HepG2 (cell line): ENCODE measurements around the gene CBX5. TPM values are rescaled to one million over a fixed set of nuclear protein-coding genes. Genes with fewer than 3 reads are reported as not detected.
A peak's percentile ranks its signal among the peaks of the same experiment; 100 is the strongest.

ENCODE experiments used
- DMTF1 ChIP-seq: sonication (generic); formaldehyde crosslinking; IDR thresholded peaks from 2 replicates; pipeline ENCODE4 v1.4.0; 2020; ENCODE audit warnings: mild to moderate bottlenecking, missing genetic modification reagents
- HMGXB3 ChIP-seq: sonication (generic); formaldehyde crosslinking; IDR thresholded peaks from 2 replicates; pipeline ENCODE4 v1.4.0; 2020; ENCODE audit warnings: missing genetic modification reagents, borderline replicate concordance
- HNRNPLL ChIP-seq: fragments of 200-400 bp; formaldehyde crosslinking; IDR thresholded peaks from 2 replicates; pipeline ENCODE4 v1.6.1; 2017; ENCODE audit warnings: mild to moderate bottlenecking, low read depth, low read length; ENCODE audit not compliant: poor library complexity, severe bottlenecking
- MAFG ChIP-seq: sonication (generic); formaldehyde crosslinking; IDR thresholded peaks from 2 replicates; pipeline ENCODE4 v1.5.1; 2020; ENCODE audit warnings: mild to moderate bottlenecking, missing genetic modification reagents
- MLXIP ChIP-seq: sonication (generic); formaldehyde crosslinking; IDR thresholded peaks from 2 replicates; pipeline ENCODE4 v1.9.0; 2021; ENCODE audit warnings: missing genetic modification reagents, borderline replicate concordance
- NCOA1 ChIP-seq: sonication (generic); formaldehyde crosslinking; IDR thresholded peaks from 2 replicates; pipeline ENCODE4 v1.9.0; 2021; ENCODE audit warnings: missing genetic modification reagents
- SIX1 ChIP-seq: sonication (generic); formaldehyde crosslinking; IDR thresholded peaks from 2 replicates; pipeline ENCODE4 v1.4.0; 2020; ENCODE audit warnings: missing genetic modification reagents, borderline replicate concordance
- TRAFD1 ChIP-seq: sonication (generic); formaldehyde crosslinking; IDR thresholded peaks from 2 replicates; pipeline ENCODE4 v1.5.1; 2020; ENCODE audit warnings: missing genetic modification reagents, mild to moderate bottlenecking, borderline replicate concordance
- ZNF20 ChIP-seq: sonication (generic); formaldehyde crosslinking; IDR thresholded peaks from 2 replicates; pipeline ENCODE4 v1.4.0; 2020; ENCODE audit warnings: mild to moderate bottlenecking, moderate library complexity, missing genetic modification reagents
- ZNF280D ChIP-seq: sonication (generic); formaldehyde crosslinking; IDR thresholded peaks from 2 replicates; pipeline ENCODE4 v1.5.1; 2020; ENCODE audit warnings: mild to moderate bottlenecking, missing genetic modification reagents
- ZNF546 ChIP-seq: sonication (generic); formaldehyde crosslinking; conservative IDR thresholded peaks from 2 replicates; pipeline ENCODE4 v1.8.1; 2023; ENCODE audit warnings: mild to moderate bottlenecking, missing genetic modification reagents
- polyA plus RNA-seq, 8 experiments: library from polyadenylated mRNA; depleted of rRNA in 3 of 8; stranded (reverse) in 7 of 8; unstranded in 1 of 8; fragments of >200 nt; fragmentation: Illumina TruSeq in 4 of 8; extraction: Trizol in 4 of 8; gene quantifications; 2 replicates each; pipeline versions ENCODE4 v1.2.1 to v1.2.3, GENCODE V29; 2011 to 2016; ENCODE audit warnings: low read depth in 4 of 8, missing spikeins in 1 of 8, mixed read lengths in 1 of 8; ENCODE audit not compliant: insufficient read depth in 1 of 8
- total RNA-seq, 5 experiments: library from RNA; depleted of rRNA; stranded (reverse); fragments of >200 nt; fragmentation: Illumina TruSeq; extraction: Trizol; gene quantifications; 2 replicates each; pipeline ENCODE4 v1.2.3, GENCODE V29; 2016; ENCODE audit warnings: low read depth in 1 of 5

Gene CBX5
- total and polyA plus RNA-seq, 2 of the 13 experiments (the other 11 are each of a cell fraction or from before 2014, with no cell fraction given): 16.0 to 22.2 TPM

- TF ChIP-seq ZNF280D (CRISPR knock-in tag) (no peak), ZNF546 (no peak), MAFG (no peak), ZNF20 (CRISPR knock-in tag) (no peak), DMTF1 (CRISPR knock-in tag) (no peak), SIX1 (CRISPR knock-in tag) (no peak), MLXIP (CRISPR knock-in tag) (no peak), TRAFD1 (no peak), HMGXB3 (CRISPR knock-in tag) (peak; percentile 65; the same call in 1 of the 2 replicates), NCOA1 (CRISPR knock-in tag) (no peak), HNRNPLL (peak; percentile 53)
Measured at GRCh38 chr12:54214553-54215406, 65.1 kb downstream of the CBX5 start (continued).
